T-helper 2 cell treated with Interferon-gamma antibody and Interleukin-4, amounts not matched to agents 5 μg/mL and 100 μg/mL, for 36 hours (primary cell): ENCODE measurements around the gene MOB4.
A peak's percentile ranks its signal among the peaks of the same experiment; 100 is the strongest.

Experiments used
- DNase-seq: peaks from one replicate; pipeline ENCODE4 v3.0.0; 2021; ENCODE audit warnings: low spot score
- H3K27ac Mint-ChIP-seq: one replicate; pipeline ENCODE4 v1.8.0; 2021; ENCODE audit warnings: mild to moderate bottlenecking, mixed read lengths
- H3K27me3 Mint-ChIP-seq: one replicate; pipeline ENCODE4 v1.8.0; 2021; ENCODE audit warnings: low read depth, mixed read lengths
- H3K36me3 Mint-ChIP-seq: one replicate; pipeline ENCODE4 v1.8.0; 2021; ENCODE audit warnings: low read depth, mixed read lengths
- H3K4me1 Mint-ChIP-seq: one replicate; pipeline ENCODE4 v1.8.0; 2021; ENCODE audit warnings: low read depth, mixed read lengths
- H3K4me3 Mint-ChIP-seq: one replicate; pipeline ENCODE4 v1.8.0; 2022; ENCODE audit warnings: mild to moderate bottlenecking, moderate library complexity, mixed read lengths
- H3K9me3 Mint-ChIP-seq: one replicate; pipeline ENCODE4 v1.8.0; 2021; ENCODE audit warnings: mixed read lengths

MOB4 gene

DNA sequence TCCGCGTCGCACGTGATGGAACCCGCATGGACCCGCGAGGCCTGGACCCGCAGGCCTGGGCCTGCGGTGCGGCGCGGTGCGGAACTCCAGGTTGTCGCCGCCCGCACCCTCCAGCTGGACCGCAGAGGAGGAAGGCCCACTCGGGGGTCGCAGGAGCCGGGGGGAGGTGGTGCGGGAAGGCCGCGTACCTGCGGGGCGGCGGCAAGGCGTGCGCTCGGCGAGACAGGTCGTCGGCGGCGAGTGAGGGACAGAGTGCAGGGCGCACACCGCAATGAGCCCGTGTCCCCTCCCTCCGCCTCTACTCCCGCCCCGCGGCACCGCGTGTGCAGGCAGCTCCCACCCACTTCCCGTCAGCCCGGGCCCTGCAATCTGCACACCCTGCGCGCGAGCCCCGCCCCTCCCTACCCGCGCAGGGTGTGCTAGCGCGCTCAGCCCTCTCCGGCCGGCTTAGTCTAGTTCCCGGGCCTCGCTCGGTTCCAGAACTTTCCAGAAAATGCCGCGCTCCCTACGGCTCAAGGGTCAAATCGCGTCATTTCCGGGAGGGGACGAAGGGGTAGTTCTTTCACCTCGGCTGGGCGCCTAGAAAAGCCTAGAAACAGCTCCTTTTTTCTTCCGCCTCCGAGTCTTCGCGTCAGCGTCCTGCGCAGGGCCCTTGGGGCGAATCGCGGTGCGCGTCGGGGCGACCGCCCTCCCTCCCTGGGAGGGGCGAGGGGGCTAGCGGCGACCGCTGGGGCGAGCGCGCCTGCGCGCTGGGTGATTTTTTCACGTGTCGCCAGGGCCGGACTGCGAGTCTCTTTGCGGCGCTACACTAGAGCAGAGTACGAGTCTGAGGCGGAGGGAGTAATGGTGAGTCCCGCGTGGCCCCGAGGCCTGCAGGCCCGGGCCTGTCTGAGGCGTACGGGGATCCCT, 16.0 kb upstream of the MOB4 start, which contains the start of the genes HSPD1 and HSPE1:
Gene HSPD1, minus strand, starts transcription at position 247 of the 909 bp plus-strand sequence. CDS start 992 bp downstream, outside the sequence.
Gene HSPE1, plus strand, starts transcription at position 786 of the 909 bp plus-strand sequence. Its CDS starts 58 bp downstream, at position 844.
- H3K27ac Mint-ChIP-seq, result peak within 1 kb of the TSS; percentile 93
- H3K27me3 Mint-ChIP-seq, result no peaks in the 10 kb centered on the region
- peak; percentile 100 for DNase-seq
- H3K36me3 Mint-ChIP-seq, result peaks cover 79% of the 10 kb centered on the region
- H3K4me1 Mint-ChIP-seq, result peaks cover 44% of the 10 kb centered on the region
- no peaks in the 10 kb centered on the region for H3K9me3 Mint-ChIP-seq
- H3K4me3 Mint-ChIP-seq, result peak within 1 kb of the TSS; percentile 98

DNA sequence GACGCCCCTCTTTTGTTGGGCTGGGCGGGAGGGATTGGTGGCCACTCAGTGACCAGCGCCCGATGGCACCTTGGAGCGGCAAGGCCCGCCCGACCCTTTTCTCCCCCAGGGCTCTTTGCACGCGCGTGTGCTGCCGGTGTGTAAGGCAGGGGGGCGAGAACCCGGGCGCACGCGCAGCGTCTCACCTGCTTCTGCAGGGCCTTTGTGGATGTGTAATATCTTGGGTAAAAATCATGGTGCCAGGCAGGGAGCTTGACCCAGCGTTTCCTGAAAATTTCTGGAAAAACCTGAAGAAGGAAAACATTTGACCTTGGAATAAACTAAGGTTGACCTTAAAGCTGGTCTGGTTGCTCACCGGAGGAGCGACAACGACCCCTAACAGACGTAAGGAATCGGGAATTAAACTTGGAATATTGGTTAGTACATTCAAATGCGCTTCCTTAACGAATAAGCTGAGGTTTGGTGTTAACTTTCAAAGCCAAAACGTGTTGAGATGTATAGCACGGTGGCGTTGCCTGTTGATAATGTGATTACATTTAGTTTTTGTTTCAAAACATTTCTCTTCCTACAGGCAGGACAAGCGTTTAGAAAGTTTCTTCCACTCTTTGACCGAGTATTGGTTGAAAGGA, 15.2 kb upstream of the MOB4 start:
- Mint-ChIP-seq H3K27ac (peak overlapping the region; percentile 93), H3K27me3 (no peaks in the 10 kb centered on the region), H3K36me3 (peaks cover 75% of the 10 kb centered on the region), H3K4me1 (peaks cover 42% of the 10 kb centered on the region), H3K9me3 (no peaks in the 10 kb centered on the region), H3K4me3 (peak overlapping the region; percentile 98)
- DNase-seq, result no peak

DNA sequence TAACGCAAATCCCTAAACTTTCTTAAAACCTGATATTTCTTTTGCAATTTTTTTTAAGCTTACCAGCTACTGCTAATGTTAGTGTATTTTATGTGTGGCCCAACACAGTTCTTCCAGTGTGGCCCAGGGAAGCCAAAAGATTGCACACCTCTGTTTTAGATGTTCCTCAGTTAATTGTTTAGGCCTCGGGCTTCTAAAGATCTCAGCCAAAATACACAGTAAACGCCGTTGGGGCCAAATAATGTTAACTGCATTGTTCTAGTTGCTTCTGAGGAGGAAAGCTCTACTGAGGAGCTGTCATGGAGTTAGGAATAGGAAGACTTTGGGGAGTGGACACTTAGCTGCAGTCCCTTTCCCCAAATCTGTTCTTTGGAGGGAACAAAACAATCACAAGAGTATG, 13.7 kb upstream of the MOB4 start:
- Mint-ChIP-seq H3K9me3 (no peaks in the 10 kb centered on the region), H3K27ac (peak overlapping the region; percentile 12), H3K4me3 (peak overlapping the region; percentile 98), H3K36me3 (peaks cover 60% of the 10 kb centered on the region), H3K27me3 (no peaks in the 10 kb centered on the region), H3K4me1 (peaks cover 26% of the 10 kb centered on the region)
- no peak for DNase-seq

GRCh38 chr2:197502685-197503084, 13.2 kb upstream of the MOB4 start:
- Mint-ChIP-seq H3K27ac (peak overlapping the region; percentile 12), H3K4me3 (peak overlapping the region; percentile 98), H3K9me3 (no peaks in the 10 kb centered on the region), H3K36me3 (peaks cover 56% of the 10 kb centered on the region), H3K4me1 (peaks cover 21% of the 10 kb centered on the region), H3K27me3 (no peaks in the 10 kb centered on the region)
- DNase-seq, result no peak

GRCh38 chr2:197504000-197504399, 11.9 kb upstream of the MOB4 start:
- DNase-seq, result no peak
- no peaks in the 10 kb centered on the region for H3K9me3 Mint-ChIP-seq
- no peaks in the 10 kb centered on the region for H3K27me3 Mint-ChIP-seq
- peaks cover 14% of the 10 kb centered on the region for H3K4me1 Mint-ChIP-seq
- H3K36me3 Mint-ChIP-seq, result peaks cover 48% of the 10 kb centered on the region
- peak overlapping the region; percentile 31 for H3K27ac Mint-ChIP-seq
- no peak overlapping the region for H3K4me3 Mint-ChIP-seq

DNA sequence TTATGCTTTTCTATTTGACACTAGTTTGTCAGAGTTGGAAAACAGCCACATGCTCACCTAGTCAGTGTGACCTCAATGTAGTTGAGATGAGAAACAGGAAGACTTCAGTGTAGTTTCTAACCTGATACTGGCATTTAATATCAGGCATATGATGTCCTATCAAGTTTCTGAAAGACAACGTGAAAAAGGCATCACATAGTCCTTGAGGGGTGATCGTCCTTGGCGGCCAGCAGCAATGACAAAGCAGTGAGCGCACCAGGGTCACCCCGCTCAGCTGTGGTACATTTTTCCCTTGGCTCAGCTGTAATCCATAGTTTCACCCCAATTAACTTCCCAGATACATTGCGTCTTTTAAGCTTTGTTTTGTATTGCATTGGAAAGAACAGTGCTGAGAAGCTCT, 11.4 kb upstream of the MOB4 start:
- no peaks in the 10 kb centered on the region for H3K9me3 Mint-ChIP-seq
- peaks cover 46% of the 10 kb centered on the region for H3K36me3 Mint-ChIP-seq
- H3K27ac Mint-ChIP-seq, result no peak overlapping the region
- no peak overlapping the region for H3K4me3 Mint-ChIP-seq
- DNase-seq, result no peak
- peaks cover 14% of the 10 kb centered on the region for H3K4me1 Mint-ChIP-seq
- no peaks in the 10 kb centered on the region for H3K27me3 Mint-ChIP-seq

- no peaks in the 10 kb centered on the region for H3K27me3 Mint-ChIP-seq
- H3K4me1 Mint-ChIP-seq, result peaks cover 10% of the 10 kb centered on the region
- no peak overlapping the region for H3K27ac Mint-ChIP-seq
- no peak overlapping the region for H3K4me3 Mint-ChIP-seq
- DNase-seq, result no peak
- H3K9me3 Mint-ChIP-seq, result no peaks in the 10 kb centered on the region
- H3K36me3 Mint-ChIP-seq, result peaks cover 34% of the 10 kb centered on the region
These were observed 9.2 kb upstream of the MOB4 start for GRCh38 chr2:197506658-197507057.

DNA sequence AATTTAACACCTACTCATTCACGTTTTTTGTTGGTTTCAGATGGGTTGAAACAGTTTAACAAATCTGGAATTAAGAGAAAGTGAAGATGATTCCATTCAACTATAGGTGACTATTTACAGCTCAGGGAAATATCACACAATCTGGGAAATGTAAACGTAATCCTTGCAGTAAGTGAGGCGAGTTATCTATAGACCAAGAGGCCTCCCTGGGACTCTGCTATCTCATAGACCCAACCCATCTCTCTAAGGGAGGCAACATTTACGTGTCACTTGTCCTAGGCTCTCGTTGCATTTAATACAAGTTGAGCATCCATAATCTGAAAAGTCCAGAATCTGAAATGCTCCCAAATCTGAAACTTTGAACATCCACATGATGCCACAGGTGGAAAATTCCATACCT, 2.0 kb upstream of the MOB4 start:
- peaks cover 17% of the 10 kb centered on the region for H3K4me1 Mint-ChIP-seq
- peaks cover 6% of the 10 kb centered on the region for H3K36me3 Mint-ChIP-seq
- no peak for DNase-seq
- no peak overlapping the region for H3K4me3 Mint-ChIP-seq
- no peaks in the 10 kb centered on the region for H3K9me3 Mint-ChIP-seq
- no peaks in the 10 kb centered on the region for H3K27me3 Mint-ChIP-seq
- no peak overlapping the region for H3K27ac Mint-ChIP-seq

- DNase-seq, result no peak
- Mint-ChIP-seq H3K27me3 (no peaks in the 10 kb centered on the region), H3K4me1 (peaks cover 20% of the 10 kb centered on the region), H3K27ac (peak overlapping the region; percentile 87), H3K4me3 (peak overlapping the region; percentile 97), H3K9me3 (no peaks in the 10 kb centered on the region), H3K36me3 (peaks cover 13% of the 10 kb centered on the region)
These were observed 1.1 kb upstream of the MOB4 start for GRCh38 chr2:197514754-197515153.

DNA sequence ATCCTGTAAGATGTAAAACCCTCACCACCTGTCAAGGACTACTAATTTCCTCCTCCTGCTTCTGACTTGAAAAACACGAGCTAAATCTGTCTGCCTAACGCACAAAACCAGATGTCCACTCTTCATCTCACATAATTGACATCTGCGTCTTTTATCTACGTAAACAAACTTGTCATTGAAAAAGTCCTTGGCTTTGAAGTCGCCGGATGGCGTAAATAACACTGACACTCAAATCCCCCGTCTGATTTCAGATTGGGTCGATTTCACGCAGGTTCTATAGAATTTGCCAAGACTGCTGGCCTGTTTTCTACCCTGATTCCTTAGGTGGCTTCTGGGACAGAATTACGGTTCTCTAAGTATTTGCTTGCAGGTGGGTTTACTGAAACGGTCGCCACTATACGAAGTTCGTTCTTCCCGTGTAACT, 539 bp upstream of the MOB4 start:
- Mint-ChIP-seq H3K4me3 (peak overlapping the region; percentile 97), H3K27ac (peak overlapping the region; percentile 87), H3K4me1 (peaks cover 22% of the 10 kb centered on the region), H3K27me3 (no peaks in the 10 kb centered on the region), H3K36me3 (peaks cover 15% of the 10 kb centered on the region), H3K9me3 (no peaks in the 10 kb centered on the region)
- DNase-seq, result no peak

GRCh38 chr2:197516393-197516761, 511 bp downstream of the MOB4 start:
- Mint-ChIP-seq H3K36me3 (peaks cover 25% of the 10 kb centered on the region), H3K4me1 (peaks cover 25% of the 10 kb centered on the region), H3K27me3 (no peaks in the 10 kb centered on the region), H3K9me3 (peaks cover 4% of the 10 kb centered on the region), H3K4me3 (peak overlapping the region; percentile 97), H3K27ac (peak overlapping the region; percentile 92)
- peak; percentile 22 for DNase-seq

DNA sequence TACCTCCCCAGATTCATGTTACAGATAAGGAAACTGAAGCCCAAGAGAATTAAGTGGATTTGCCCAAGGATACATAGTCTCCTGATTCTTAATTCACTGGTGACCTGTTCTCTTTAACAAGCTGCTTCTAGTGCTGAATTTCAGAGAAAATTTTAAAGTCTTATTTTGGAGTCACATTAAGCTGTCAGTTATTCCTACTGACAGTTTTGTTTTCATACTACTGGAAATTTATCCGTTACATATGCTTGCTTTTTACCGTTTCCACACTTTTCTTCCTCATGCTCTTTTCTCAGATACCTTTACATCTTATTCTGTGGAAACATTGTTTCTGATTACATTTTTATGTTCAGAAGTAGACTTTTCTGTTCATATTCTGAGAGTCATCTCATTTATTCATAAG, 1.3 kb downstream of the MOB4 start:
- Mint-ChIP-seq H3K4me3 (peak overlapping the region; percentile 97), H3K9me3 (peaks cover 4% of the 10 kb centered on the region), H3K36me3 (peaks cover 30% of the 10 kb centered on the region), H3K27me3 (no peaks in the 10 kb centered on the region), H3K4me1 (peaks cover 28% of the 10 kb centered on the region), H3K27ac (peak overlapping the region; percentile 63)
- DNase-seq, result no peak

- no peak for DNase-seq
- no peak overlapping the region for H3K4me3 Mint-ChIP-seq
- H3K27me3 Mint-ChIP-seq, result no peaks in the 10 kb centered on the region
- no peaks in the 10 kb centered on the region for H3K9me3 Mint-ChIP-seq
- no peak overlapping the region for H3K27ac Mint-ChIP-seq
- H3K4me1 Mint-ChIP-seq, result peaks cover 28% of the 10 kb centered on the region
- peaks cover 64% of the 10 kb centered on the region for H3K36me3 Mint-ChIP-seq
These were observed 22.5 kb downstream of the MOB4 start for GRCh38 chr2:197538412-197538811.

GRCh38 chr2:197539734-197540133, 23.9 kb downstream of the MOB4 start:
- H3K9me3 Mint-ChIP-seq, result no peaks in the 10 kb centered on the region
- no peaks in the 10 kb centered on the region for H3K27me3 Mint-ChIP-seq
- no peak overlapping the region for H3K27ac Mint-ChIP-seq
- no peak overlapping the region for H3K4me3 Mint-ChIP-seq
- peaks cover 60% of the 10 kb centered on the region for H3K36me3 Mint-ChIP-seq
- no peak for DNase-seq
- peaks cover 21% of the 10 kb centered on the region for H3K4me1 Mint-ChIP-seq
